Stomach (tissue), 9 donors: ENCODE measurements around the gene MGAT5. TPM values are rescaled to one million over a fixed set of nuclear protein-coding genes. Genes with fewer than 3 reads are reported as not detected.

Experiments
- DNase-seq, 2 donors: peaks; one replicate each; pipeline versions ENCODE4 v3.0.0 to v3.0.0-alpha.2; 2013 to 2019
- H3K27ac ChIP-seq, 5 donors: fragments of 200-600 bp in 4 of 5; sonication (generic) in 4 of 5; one replicate each; pipeline ENCODE4 v1.5.1; 2013 to 2019; ENCODE audit warnings: mild to moderate bottlenecking in 1 of 5, moderate library complexity in 1 of 5
- H3K27me3 ChIP-seq, 3 donors: fragments of 200-600 bp; sonication (generic); one replicate each; pipeline ENCODE4 v1.5.1; 2017 to 2019; ENCODE audit warnings: mixed run types in 1 of 3
- H3K36me3 ChIP-seq, 4 donors: fragments of 200-600 bp; sonication (generic); 1 replicate in 3 of 4; 2 replicates in 1 of 4; pipeline ENCODE4 v1.5.1; 2016 to 2019
- H3K4me1 ChIP-seq, 4 donors: fragments of 200-600 bp; sonication (generic); one replicate each; pipeline ENCODE4 v1.5.1; 2016 to 2019
- H3K4me3 ChIP-seq, 4 donors: fragments of 200-600 bp; sonication (generic) in 3 of 4; one replicate each; pipeline ENCODE4 v1.5.1; 2016 to 2019; ENCODE audit warnings: mild to moderate bottlenecking in 1 of 4
- H3K9me3 ChIP-seq, 4 donors: fragments of 200-600 bp; sonication (generic); one replicate each; pipeline ENCODE4 v1.5.1; 2016 to 2019
- CTCF ChIP-seq, 7 experiments: fragments of 450-650 bp in 4 of 7; fragments of 200-600 bp in 3 of 7; sonication (generic) in 3 of 7; IDR thresholded peaks; one replicate each; pipeline ENCODE4 v1.5.1; 2016 to 2019; ENCODE audit warnings: antibody characterized with exemption in 7 of 7, control low read depth in 2 of 7, mild to moderate bottlenecking in 1 of 7
- EP300 ChIP-seq: sonication (generic); formaldehyde crosslinking; IDR thresholded peaks from one replicate; pipeline ENCODE4 v1.6.1; 2017; ENCODE audit warnings: antibody characterized with exemption
- POLR2A ChIP-seq, 4 donors: fragments of 450-650 bp; IDR thresholded peaks; one replicate each; pipeline ENCODE4 v1.6.1; 2016; ENCODE audit warnings: antibody characterized with exemption in 4 of 4, control low read depth in 2 of 4, mild to moderate bottlenecking in 1 of 4, moderate library complexity in 1 of 4
- POLR2AphosphoS5 ChIP-seq, 3 donors: sonication (generic); formaldehyde crosslinking; IDR thresholded peaks; one replicate each; pipeline ENCODE4 v1.6.1; 2016; ENCODE audit warnings: antibody characterized with exemption in 3 of 3
- WGBS, 5 donors: extraction: QIAGEN DNeasy Blood & Tissue Kit in 3 of 5; methylation state at CpG; one replicate each; pipeline versions ENCODE4 v1.1.5 to v1.1.7; 2013 to 2018; 5-methylcytosine and 5-hydroxymethylcytosine counted together
- intact Hi-C: fragments of 100-400 bp; cut with DNase I; formaldehyde crosslinking; loops from one replicate; pipeline ENCODE4 v1.15.1; 2023; ENCODE audit warnings: low total_unique reads
- polyA plus RNA-seq, 3 donors: library from polyadenylated mRNA; stranded (reverse); fragments of 200-250 nt; gene quantifications; one replicate each; pipeline ENCODE4 v1.2.3, GENCODE V29; 2013
- total RNA-seq, 5 donors: library from RNA; depleted of rRNA; stranded (reverse); fragments of >200 nt; gene quantifications; one replicate each; pipeline versions ENCODE4 v1.1.0 to v1.2.3, GENCODE V29; 2014 to 2016
- donor health status: healthy with polysubstance abuse.
- donor health status: Bipolar disorder and iron deficiency.
- donor health status: healthy.

The MGAT5 gene
- total and polyA plus RNA-seq, 8 donors = 3.9 to 125 (median 46.0) TPM

GRCh38 chr2:134362740-134363139, 108.9 kb downstream of the MGAT5 start:
- peaks cover 3 to 40% (median 27%) of the 10 kb centered on the region in 4 donors for H3K36me3 ChIP-seq
- WGBS, 5 donors = 43 to 68% (median 58%) methylated on average over 1 of the region's 1 CpG
- DNase-seq = no peak
- H3K4me3 ChIP-seq = no peak overlapping the region
- H3K27ac ChIP-seq = no peak overlapping the region
- peaks cover 4 to 52% (median 28%) of the 10 kb centered on the region in 4 donors for H3K4me1 ChIP-seq
- H3K27me3 ChIP-seq = no peaks in the 10 kb centered on the region
- H3K9me3 ChIP-seq = no peaks in the 10 kb centered on the region
- intact Hi-C loops = no loop called here
- TF ChIP-seq EP300 (no peak), CTCF (IDR thresholded peaks at IDR 0.05) (no peak), POLR2A (IDR thresholded peaks at IDR 0.05) (no peak), POLR2AphosphoS5 (IDR thresholded peaks at IDR 0.05) (no peak)

DNA sequence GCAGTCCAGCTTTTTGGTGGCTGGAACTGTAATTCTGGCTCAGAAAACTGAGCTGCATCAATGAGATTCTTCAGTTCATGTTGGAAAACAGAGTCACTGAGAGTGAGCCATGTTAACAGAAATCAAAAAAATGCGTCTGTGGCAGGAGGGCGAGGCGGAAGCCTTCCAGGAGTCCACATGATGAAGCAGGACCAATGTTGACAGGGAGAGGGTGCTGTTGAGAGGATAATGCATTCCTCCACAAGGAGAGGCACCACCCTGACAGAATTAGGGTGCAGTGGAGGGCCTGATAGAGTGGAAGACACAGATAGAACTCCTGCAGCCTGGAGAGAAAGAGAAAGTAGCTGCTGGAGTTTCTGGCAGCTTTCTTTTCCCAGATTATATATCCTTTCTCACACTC, 111.5 kb downstream of the MGAT5 start:
- intact Hi-C loops = no loop called here
- no peak overlapping the region for H3K4me3 ChIP-seq
- no peak overlapping the region for H3K27ac ChIP-seq
- no peaks in the 10 kb centered on the region for H3K27me3 ChIP-seq
- TF ChIP-seq EP300 (no peak), POLR2AphosphoS5 (IDR thresholded peaks at IDR 0.05) (no peak), CTCF (IDR thresholded peaks at IDR 0.05) (no peak), POLR2A (IDR thresholded peaks at IDR 0.05) (no peak)
- DNase-seq = peak in 1 of 2 donors; percentile 28
- H3K4me1 ChIP-seq = peaks cover 0 to 48% (median 26%) of the 10 kb centered on the region in 4 donors
- no peaks in the 10 kb centered on the region for H3K9me3 ChIP-seq
- H3K36me3 ChIP-seq = peaks cover 3 to 40% (median 27%) of the 10 kb centered on the region in 4 donors
- 78 to 90% (median 85%) methylated on average over 3 of the region's 3 CpGs for WGBS, 5 donors

- TF ChIP-seq POLR2AphosphoS5 (IDR thresholded peaks at IDR 0.05) (no peak), EP300 (no peak), CTCF (IDR thresholded peaks at IDR 0.05) (no peak), POLR2A (IDR thresholded peaks at IDR 0.05) (no peak)
- Histone ChIP-seq H3K27ac (no peak overlapping the region), H3K36me3 (peaks cover 1 to 38% (median 26%) of the 10 kb centered on the region in 4 donors), H3K27me3 (no peaks in the 10 kb centered on the region), H3K9me3 (no peaks in the 10 kb centered on the region), H3K4me3 (no peak overlapping the region), H3K4me1 (peaks cover 0 to 43% (median 20%) of the 10 kb centered on the region in 4 donors)
- intact Hi-C loops = no loop called here
- 94 to 99% (median 98%) methylated on average over 6 of the region's 6 CpGs for WGBS, 5 donors
- no peak for DNase-seq
Observed at GRCh38 chr2:134366359-134366758, 112.5 kb downstream of the MGAT5 start.

DNA sequence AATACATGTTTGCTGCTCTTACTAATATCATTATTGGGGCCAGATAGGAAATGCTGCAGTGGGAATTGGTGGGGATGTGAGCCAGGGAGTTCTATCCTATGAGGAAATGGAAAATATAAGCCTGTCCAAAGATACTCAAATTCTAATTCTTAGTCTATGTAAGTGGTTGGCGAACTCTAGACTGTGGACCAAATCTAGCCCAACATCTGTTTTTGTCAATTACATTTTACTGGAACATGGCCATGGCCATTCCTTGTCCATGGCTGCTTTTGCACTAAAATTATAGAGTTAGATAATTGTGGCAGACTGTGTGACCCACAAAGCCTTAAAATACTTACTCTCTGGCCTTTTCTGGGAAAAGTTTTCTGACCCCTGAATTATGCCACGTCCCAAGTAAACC, 113.3 kb downstream of the MGAT5 start:
- intact Hi-C loops = no loop called here
- peak in 1 of 2 donors; percentile 63 for DNase-seq
- Histone ChIP-seq H3K27ac (peak overlapping the region in 1 of 5 donors; percentile 6), H3K27me3 (no peaks in the 10 kb centered on the region), H3K4me1 (peaks cover 0 to 42% (median 19%) of the 10 kb centered on the region in 4 donors), H3K4me3 (no peak overlapping the region), H3K36me3 (peaks cover 0 to 35% (median 23%) of the 10 kb centered on the region in 4 donors), H3K9me3 (no peaks in the 10 kb centered on the region)
- WGBS, 5 donors = 56 to 78% (median 76%) methylated on average over 2 of the region's 2 CpGs
- TF ChIP-seq CTCF (IDR thresholded peaks at IDR 0.05) (no peak), POLR2AphosphoS5 (IDR thresholded peaks at IDR 0.05) (no peak), POLR2A (IDR thresholded peaks at IDR 0.05) (no peak), EP300 (no peak)
